Endothelial cell of umbilical vein (primary cell): ENCODE data around the gene PGAM5. TPM values are rescaled to one million over a fixed set of nuclear protein-coding genes. Genes with fewer than 3 reads are reported as not detected.

Experiments
- BruUV-seq: library from RNA; stranded (reverse); fragments of 400-500 nt; replicated peaks from 2 replicates; lab custom pipeline; 2021; lab: Mats Ljungman, UMichigan
- CTCF ChIA-PET: fragments of 300-600, 350-600 bp; sonication (Branson Sonifier 250); formaldehyde crosslinking; loops from one replicate; lab custom pipeline; 2021; ENCODE audit warnings: antibody characterized with exemption, inconsistent platforms; lab: Charles Lee
- POLR2A ChIA-PET: fragments of 300-600, 350-600 bp; sonication (Branson Sonifier 250); formaldehyde crosslinking; loops from one replicate; lab custom pipeline; 2021; ENCODE audit warnings: antibody characterized with exemption, inconsistent platforms; lab: Charles Lee
- DNase-seq: peaks from one replicate; pipeline ENCODE4 v3.0.0-alpha.2; 2011; ENCODE audit warnings: low read depth, low spot score
- FAIRE-seq: peaks from 2 replicates; lab custom pipeline; 2011; peaks lifted over from hg19 to GRCh38; lab: Jason Lieb, UNC
- H2AFZ ChIP-seq: 2 replicates; pipeline ENCODE4 v1.6.0; 2012; ENCODE audit warnings: low read depth, low read length, control low read depth, inconsistent platforms
- H3K27ac ChIP-seq: 2 replicates; pipeline ENCODE4 v1.5.1; 2011; ENCODE audit warnings: low read depth, mild to moderate bottlenecking, control low read depth, low read length, moderate library complexity; ENCODE audit not compliant: insufficient read depth
- H3K27me3 ChIP-seq, 2 experiments: 2 replicates each; pipeline versions ENCODE4 v1.6.0 to v1.6.1; 2011; ENCODE audit warnings: low read length in 2 of 2, mixed read lengths in 1 of 2; ENCODE audit not compliant: control insufficient read depth in 2 of 2, insufficient read depth in 2 of 2
- H3K36me3 ChIP-seq, 2 experiments: 2 replicates in 1 of 2; 3 replicates in 1 of 2; pipeline ENCODE4 v1.5.1; 2011; ENCODE audit warnings: low read length in 2 of 2, mild to moderate bottlenecking in 1 of 2, moderate library complexity in 1 of 2; ENCODE audit not compliant: control insufficient read depth in 2 of 2, insufficient read depth in 2 of 2; ENCODE audit errors: extremely low read depth in 1 of 2
- H3K4me1 ChIP-seq: 3 replicates; pipeline ENCODE4 v1.5.1; 2011; ENCODE audit warnings: mild to moderate bottlenecking, low read length; ENCODE audit not compliant: control insufficient read depth, insufficient read depth; ENCODE audit errors: extremely low read depth
- H3K4me2 ChIP-seq: 2 replicates; pipeline ENCODE4 v1.6.1; 2011; ENCODE audit warnings: low read length, control low read depth, mixed read lengths; ENCODE audit not compliant: insufficient read depth
- H3K4me3 ChIP-seq, 3 experiments: fragments of 200-600 bp in 1 of 3; sonication (generic), shearing (Covaris generic) in 1 of 3; replicated peaks in 1 of 3; 2 replicates each; pipeline ENCODE4 v1.5.1; 2011 to 2016; ENCODE audit warnings: control low read depth in 3 of 3, low read length in 3 of 3, mild to moderate bottlenecking in 2 of 3, inconsistent platforms in 1 of 3, low read depth in 1 of 3, moderate library complexity in 1 of 3; ENCODE audit not compliant: insufficient read depth in 1 of 3
- H3K79me2 ChIP-seq: 2 replicates; pipeline ENCODE4 v1.6.0; 2012; ENCODE audit warnings: low read length, inconsistent platforms; ENCODE audit not compliant: control insufficient read depth, insufficient read depth
- H3K9ac ChIP-seq: replicated peaks from 2 replicates; pipeline ENCODE3; 2011; ENCODE audit warnings: low read length, control low read depth; ENCODE audit not compliant: insufficient read depth; ENCODE audit errors: extremely low read depth
- H3K9me1 ChIP-seq: replicated peaks from 3 replicates; pipeline ENCODE4 v1.6.0; 2011; ENCODE audit warnings: mild to moderate bottlenecking, low read length; ENCODE audit not compliant: control insufficient read depth, insufficient read depth; ENCODE audit errors: extremely low read depth
- H3K9me3 ChIP-seq: replicated peaks from 2 replicates; pipeline ENCODE4 v1.5.1; 2012; ENCODE audit warnings: low read length, inconsistent platforms; ENCODE audit not compliant: control insufficient read depth, insufficient read depth
- H4K20me1 ChIP-seq: replicated peaks from 2 replicates; pipeline ENCODE3; 2011; ENCODE audit warnings: mild to moderate bottlenecking, low read length; ENCODE audit not compliant: control insufficient read depth, insufficient read depth; ENCODE audit errors: extremely low read depth
- EZH2 ChIP-seq: IDR thresholded peaks from 2 replicates; pipeline ENCODE4 v1.6.1; 2012; ENCODE audit warnings: borderline replicate concordance, low read depth, mild to moderate bottlenecking, moderate library complexity, low read length, inconsistent platforms; ENCODE audit not compliant: severe bottlenecking
- FOS ChIP-seq: IDR thresholded peaks from 2 replicates; pipeline ENCODE4 v1.6.1; 2011; ENCODE audit warnings: mild to moderate bottlenecking, low read length, moderate library complexity, borderline replicate concordance; ENCODE audit not compliant: insufficient read depth
- GATA2 ChIP-seq: IDR thresholded peaks from 2 replicates; pipeline ENCODE4 v1.7.0; 2011; ENCODE audit warnings: low read depth, mild to moderate bottlenecking, moderate library complexity, mixed read lengths, low read length; ENCODE audit not compliant: insufficient read length, insufficient read depth
- JUN ChIP-seq: IDR thresholded peaks from 2 replicates; pipeline ENCODE4 v1.6.1; 2011; ENCODE audit warnings: borderline replicate concordance, low read depth; ENCODE audit not compliant: insufficient read length, insufficient read depth
- MYC ChIP-seq: IDR thresholded peaks from one replicate; pipeline ENCODE4 v1.6.1; 2011; ENCODE audit warnings: mild to moderate bottlenecking, low read depth, low read length
- POLR2A ChIP-seq: IDR thresholded peaks from 2 replicates; pipeline ENCODE4 v1.6.1; 2012; ENCODE audit warnings: low read depth, mild to moderate bottlenecking, control low read depth, low read length
- POLR2AphosphoS5 ChIP-seq: IDR thresholded peaks from 2 replicates; pipeline ENCODE4 v1.6.1; 2012; ENCODE audit warnings: low read depth, mild to moderate bottlenecking, control low read depth, low read length, moderate library complexity; ENCODE audit not compliant: insufficient read depth
- dilution Hi-C: fragments of 300-500 bp; cut with MboI; formaldehyde crosslinking; loops from one replicate; pipeline ENCODE4 v1.15.0; 2019; ENCODE audit warnings: low sequenced_read_pairs; ENCODE audit not compliant: extremely low pct_ligation_motif_present
- intact Hi-C: fragments of 100-400 bp; cut with micrococcal nuclease; formaldehyde crosslinking; loops from one replicate; pipeline ENCODE4 v1.10.0; 2022
- polyA plus RNA-seq, 4 experiments: library from polyadenylated mRNA; depleted of rRNA in 3 of 4; stranded (reverse) in 3 of 4; unstranded in 1 of 4; fragments of >200 nt; gene quantifications; 2 replicates each; pipeline versions ENCODE4 v1.2.1 to v1.2.3, GENCODE V29; 2011 to 2012; ENCODE audit warnings: missing spikeins in 1 of 4
- total RNA-seq: library from RNA; stranded (reverse); gene quantifications from 2 replicates; pipeline ENCODE4 v1.2.3, GENCODE V29; 2021
- TF ChIP-seq, protein P1 (sequence below): IDR thresholded peaks from 2 replicates; pipeline ENCODE4 v1.6.1; 2011; ENCODE audit not compliant: insufficient read depth, insufficient read length
- TF ChIP-seq, protein P2 (sequence below), 2 donors: IDR thresholded peaks; 1 replicate in 1 of 2; 2 replicates in 1 of 2; pipeline ENCODE4 v1.5.1; 2011; ENCODE audit warnings: low read length in 2 of 2, mild to moderate bottlenecking in 2 of 2, moderate library complexity in 2 of 2, control low read depth in 1 of 2, inconsistent platforms in 1 of 2, low read depth in 1 of 2; ENCODE audit not compliant: insufficient read depth in 1 of 2; ENCODE audit errors: extremely low read depth in 1 of 2

Gene PGAM5
- total and polyA plus RNA-seq, 2 donors (not counting 3 experiments of a cell fraction or from before 2014, with no cell fraction given): 23.1 to 52.8 TPM

DNA sequence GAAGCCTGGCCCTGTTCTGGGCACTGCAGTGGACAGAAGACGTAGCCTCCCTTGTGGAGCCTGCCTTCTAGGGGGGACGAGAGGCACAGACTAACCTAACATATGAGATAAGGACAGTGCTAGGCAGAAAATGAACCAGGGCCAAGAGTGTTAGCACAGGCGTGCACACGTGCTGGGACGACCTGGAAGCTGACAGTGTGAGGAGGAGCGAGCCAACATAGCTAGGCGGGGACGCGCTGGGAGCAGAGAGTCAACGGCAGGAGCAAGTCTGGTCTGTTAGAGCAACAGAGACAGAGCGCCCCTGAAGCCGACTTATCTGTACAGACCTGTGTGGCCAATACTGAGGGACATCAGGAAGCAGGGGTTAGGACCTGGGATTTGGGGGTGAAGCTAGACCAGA lies 15.2 kb upstream of the PGAM5 start:
- CTCF ChIA-PET: interaction anchor here (1.0 kb wide), 1 partner anchor 13 kb away, joined by 3 read pairs; no protein-coding TSS in a partner anchor
- intact Hi-C loops: no loop called here
- no TSS peak for BruUV-seq
- Histone ChIP-seq H3K4me1 (no peaks in the 10 kb centered on the region), H3K36me3 (peaks cover 2 to 11% of the 10 kb centered on the region in 2 experiments), H4K20me1 (no peaks in the 10 kb centered on the region), H3K9ac (no peak overlapping the region), H3K27ac (no peak overlapping the region), H3K79me2 (no peaks in the 10 kb centered on the region), H3K9me3 (no peaks in the 10 kb centered on the region), H3K9me1 (no peaks in the 10 kb centered on the region), H2AFZ (no peak overlapping the region), H3K4me2 (no peak overlapping the region), H3K4me3 (no peak overlapping the region), H3K27me3 (no peaks in the 10 kb centered on the region)
- FAIRE-seq (no peak), DNase-seq (no peak)
- TF ChIP-seq, protein P1, sequence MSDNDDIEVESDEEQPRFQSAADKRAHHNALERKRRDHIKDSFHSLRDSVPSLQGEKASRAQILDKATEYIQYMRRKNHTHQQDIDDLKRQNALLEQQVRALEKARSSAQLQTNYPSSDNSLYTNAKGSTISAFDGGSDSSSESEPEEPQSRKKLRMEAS: no peak
- TF ChIP-seq POLR2AphosphoS5 (no peak), POLR2A (no peak), EZH2 (no peak), MYC (no peak), JUN (no peak), FOS (no peak), GATA2 (no peak)
- TF ChIP-seq, protein P2, sequence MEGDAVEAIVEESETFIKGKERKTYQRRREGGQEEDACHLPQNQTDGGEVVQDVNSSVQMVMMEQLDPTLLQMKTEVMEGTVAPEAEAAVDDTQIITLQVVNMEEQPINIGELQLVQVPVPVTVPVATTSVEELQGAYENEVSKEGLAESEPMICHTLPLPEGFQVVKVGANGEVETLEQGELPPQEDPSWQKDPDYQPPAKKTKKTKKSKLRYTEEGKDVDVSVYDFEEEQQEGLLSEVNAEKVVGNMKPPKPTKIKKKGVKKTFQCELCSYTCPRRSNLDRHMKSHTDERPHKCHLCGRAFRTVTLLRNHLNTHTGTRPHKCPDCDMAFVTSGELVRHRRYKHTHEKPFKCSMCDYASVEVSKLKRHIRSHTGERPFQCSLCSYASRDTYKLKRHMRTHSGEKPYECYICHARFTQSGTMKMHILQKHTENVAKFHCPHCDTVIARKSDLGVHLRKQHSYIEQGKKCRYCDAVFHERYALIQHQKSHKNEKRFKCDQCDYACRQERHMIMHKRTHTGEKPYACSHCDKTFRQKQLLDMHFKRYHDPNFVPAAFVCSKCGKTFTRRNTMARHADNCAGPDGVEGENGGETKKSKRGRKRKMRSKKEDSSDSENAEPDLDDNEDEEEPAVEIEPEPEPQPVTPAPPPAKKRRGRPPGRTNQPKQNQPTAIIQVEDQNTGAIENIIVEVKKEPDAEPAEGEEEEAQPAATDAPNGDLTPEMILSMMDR (IDR thresholded peaks at IDR 0.05; ENCODE audit: extremely low read depth in 1 of 2, insufficient read depth in 1 of 2, low read depth in 1 of 2, low read length in 2 of 2): no peak
- POLR2A ChIA-PET: interaction anchor here (0.6 kb wide), 1 partner anchor 8 kb away, joined by 4 read pairs; the partner anchor contains the start of gene POLE
- dilution Hi-C loops: no loop called here
